Stimulated activated CD8-positive, alpha-beta memory T cell treated with anti-CD3 and anti-CD28 coated beads, Interleukin-12 subunit alpha, Interleukin-12 subunit beta, amount 100 ng/mL, for 1 hour (primary cell): ENCODE measurements around the gene SLC7A5.
"Not testable (repeated sequence)": the region's sequence is repeated elsewhere in the genome, so short reads cannot be mapped to it uniquely, and the experiment has no call there.

Experiments used
- DNase-seq: peaks from one replicate; pipeline ENCODE4 v3.0.0-alpha.2; 2020; ENCODE audit warnings: low read depth

The SLC7A5 gene

DNA sequence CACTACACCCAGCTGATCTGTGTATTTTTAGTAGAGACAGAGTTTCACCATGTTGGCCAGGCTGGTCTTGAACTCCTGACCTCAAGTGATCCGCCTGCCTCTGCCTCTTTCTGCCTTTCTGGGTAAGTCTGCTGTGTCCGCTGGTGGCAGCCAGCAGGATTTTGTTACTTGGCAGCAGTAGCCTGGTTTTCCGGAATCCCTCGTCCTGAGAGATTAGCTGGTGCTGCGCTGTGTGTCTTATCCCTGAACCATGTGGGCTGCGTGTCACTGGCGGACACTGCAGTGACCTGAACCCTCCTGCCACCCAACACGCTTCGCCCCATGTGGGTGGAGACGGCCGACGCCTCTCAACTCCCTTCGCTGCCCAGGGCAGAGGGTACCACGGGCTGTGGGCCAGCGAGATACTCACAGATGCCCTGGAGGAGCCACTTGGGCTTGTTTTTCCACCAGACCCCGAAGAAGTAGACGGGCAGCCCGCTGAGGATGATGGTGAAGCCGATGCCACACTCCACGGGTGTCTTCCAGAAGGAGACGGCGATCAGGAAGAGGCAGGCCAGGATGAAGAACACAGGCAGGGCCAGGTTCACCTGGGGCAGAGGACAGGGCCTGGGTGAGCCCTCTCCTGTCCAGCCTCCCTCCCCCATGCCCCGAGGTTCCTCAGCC is 35.2 kb downstream of the SLC7A5 start:
- no peak for DNase-seq

DNA sequence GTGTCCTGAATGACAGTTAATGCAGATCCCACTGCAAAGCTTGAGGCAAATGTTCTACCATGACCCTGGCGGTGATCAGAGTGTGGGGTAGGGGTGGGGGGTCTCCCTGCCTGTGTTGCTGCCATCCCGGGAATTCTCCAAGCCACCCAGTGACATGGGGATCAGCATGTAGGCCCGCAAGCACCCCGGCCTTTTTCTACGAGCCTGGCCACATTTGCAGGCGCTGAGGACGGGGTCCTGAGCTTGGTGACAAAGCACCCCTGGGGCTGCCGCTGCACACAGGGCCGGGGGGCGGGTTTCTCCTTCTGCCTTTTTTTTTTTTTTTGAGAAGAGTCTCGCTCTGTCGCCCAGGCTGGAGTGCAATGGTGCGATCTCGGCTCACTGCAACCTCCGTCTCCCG is 35.8 kb downstream of the SLC7A5 start:
- no peak for DNase-seq

DNA sequence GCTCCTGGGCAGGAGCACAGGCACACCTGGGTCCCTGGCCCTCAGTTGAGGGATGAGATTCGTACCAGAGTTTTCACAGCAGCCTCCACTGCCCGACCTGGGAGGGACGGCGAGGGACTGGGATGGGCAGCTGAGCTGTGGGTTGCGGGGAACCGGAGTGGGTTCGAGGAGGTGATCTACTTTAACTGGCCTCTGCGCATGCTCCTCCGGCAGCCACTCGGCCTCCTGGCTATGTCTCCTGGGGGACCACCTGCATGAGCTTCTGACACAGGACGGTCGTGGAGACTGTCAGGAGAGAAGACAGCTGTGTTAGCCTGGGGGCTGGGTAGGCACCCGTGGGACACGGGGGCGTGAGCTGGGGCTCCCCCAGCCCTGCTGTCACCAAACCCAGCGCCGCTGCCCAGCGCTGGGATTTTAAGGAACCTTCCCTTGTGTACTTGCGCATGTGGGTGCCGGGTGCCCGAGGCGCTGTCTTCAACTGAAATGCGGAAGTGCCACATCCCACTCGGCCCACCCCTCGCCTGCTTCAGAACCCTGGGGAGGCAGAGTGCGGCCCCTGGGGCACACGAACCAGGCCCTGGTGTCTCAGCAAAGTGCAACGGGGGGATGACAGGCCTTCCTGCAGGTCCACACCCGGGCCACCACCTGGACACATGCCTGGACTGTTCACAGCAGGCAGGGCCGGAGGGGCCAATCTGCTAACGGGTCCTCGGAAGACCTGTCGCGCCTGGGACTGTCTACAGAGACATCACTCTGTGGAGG is 36.4 kb downstream of the SLC7A5 start:
- DNase-seq, result no peak

DNA sequence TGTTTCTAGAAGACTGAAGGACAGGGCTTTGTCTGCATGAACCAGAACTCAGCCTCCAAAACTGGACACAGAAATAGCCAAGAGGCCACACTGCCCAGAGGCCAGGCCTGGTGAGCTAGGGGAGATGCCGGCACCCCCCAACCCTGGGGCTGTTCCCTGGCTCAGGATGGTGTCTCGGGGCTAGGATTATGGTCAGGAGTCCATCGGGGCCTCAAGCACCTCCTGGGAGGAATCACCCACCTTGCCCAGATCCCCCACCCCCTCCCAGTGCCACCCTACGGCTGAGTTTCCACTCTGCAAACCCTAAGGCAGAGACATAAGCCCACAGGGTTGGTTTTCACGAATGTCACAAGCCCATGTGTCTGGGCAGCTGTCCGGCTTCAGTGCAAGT is 37.2 kb downstream of the SLC7A5 start:
- no peak for DNase-seq

DNA sequence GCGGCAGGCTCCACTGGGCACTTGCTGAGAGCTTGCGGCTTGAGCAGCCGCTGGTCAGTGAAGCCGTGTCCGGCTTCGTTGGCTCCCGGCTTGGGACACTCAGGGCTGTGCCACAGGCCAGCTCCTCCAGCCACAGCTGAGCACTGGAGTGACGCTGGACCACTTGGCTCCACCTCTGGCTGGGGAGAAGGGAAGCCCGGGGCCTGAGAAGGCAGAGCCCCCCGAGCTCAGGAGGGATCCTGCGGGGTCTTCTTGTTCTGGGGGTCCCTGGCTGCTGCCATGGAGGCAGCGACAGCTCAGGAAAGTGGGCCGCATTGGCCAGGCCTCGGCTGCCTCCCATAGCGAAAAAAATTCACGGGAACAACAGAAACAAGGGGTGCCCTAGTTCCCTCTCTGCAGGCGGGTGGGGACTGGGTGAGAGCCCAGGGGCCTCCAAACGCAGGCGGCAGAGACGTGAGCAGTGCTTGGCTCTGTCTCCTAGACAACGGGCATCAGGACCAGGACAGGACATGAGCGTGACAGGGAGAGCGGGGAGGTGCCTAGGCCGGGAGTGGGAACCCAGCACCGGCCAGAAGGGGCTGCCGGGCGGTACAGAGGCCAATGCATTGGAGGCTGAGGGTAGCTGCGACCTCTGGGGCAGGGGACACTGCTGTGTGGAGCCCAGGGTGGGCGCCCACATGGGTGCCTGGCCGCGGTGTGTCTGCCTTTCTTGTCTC is 37.7 kb downstream of the SLC7A5 start:
- DNase-seq, result no peak

DNA sequence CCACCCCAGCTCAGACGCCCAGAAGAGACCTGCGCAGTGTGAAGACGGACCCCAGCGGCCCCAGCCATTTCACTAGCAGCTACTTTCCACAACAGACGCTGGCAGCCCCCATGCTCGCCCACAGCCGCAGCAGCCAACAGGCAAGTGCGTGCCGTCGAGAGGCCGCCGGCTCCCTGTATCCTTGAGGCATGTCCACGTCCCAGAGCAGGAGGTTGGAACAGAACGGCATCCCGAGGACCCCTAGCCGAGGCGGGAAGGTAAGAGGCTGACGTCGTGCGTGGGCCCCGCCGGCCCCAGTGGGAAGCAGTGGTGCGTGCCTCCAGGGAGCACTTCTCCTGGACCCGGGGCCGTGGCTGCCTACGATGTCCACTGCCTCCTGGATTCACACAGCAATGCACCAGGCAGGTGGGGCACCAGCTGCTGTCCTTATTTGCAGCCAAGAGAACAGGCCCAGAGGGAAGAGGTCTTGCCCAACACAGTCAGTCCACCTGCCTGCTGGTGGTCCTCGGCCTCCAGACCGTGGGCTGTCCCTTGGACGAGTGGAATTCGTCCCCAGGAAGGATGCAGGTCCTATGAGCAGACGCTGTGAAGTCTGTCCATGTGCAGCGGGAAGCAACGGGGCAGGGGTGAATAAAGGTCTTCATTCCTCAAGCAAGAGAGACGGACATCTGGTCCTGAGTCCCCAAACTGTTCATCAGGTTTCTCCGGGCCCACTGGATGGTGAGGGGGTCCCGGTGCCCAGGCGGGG is 38.5 kb downstream of the SLC7A5 start:
- no peak for DNase-seq

DNA sequence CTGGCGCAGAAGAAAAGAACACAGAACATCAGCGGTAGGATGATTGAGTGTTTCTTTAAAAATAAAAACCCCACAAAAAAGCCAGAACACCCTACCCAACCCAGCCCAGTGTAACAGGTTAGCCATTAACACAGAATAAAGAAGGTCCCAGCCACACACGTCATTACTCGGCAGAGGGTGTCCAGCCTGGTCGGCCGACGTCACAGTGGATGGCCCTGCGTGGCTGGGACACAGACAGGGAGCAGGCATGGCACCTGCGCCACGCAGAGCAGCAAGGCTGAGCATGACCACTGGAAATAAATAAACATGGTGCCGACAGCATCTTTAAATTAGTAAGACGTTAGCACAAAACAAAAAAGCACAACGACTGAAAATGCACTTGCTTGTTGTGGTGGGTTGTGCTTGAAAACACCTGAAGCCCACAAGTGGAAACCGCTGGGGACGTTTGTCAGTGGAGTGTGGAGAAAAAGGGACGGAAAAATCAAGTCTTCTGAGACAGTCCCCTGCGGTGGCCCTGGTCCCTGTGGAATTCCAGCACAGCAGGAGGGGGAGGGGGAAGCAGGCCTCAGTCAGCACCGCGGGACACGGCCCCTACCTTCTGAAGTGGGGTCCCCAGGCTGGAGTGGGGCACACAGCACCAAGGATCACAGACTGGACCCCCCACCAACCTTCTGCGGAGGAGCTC is 39.2 kb downstream of the SLC7A5 start:
- DNase-seq, result no peak

DNA sequence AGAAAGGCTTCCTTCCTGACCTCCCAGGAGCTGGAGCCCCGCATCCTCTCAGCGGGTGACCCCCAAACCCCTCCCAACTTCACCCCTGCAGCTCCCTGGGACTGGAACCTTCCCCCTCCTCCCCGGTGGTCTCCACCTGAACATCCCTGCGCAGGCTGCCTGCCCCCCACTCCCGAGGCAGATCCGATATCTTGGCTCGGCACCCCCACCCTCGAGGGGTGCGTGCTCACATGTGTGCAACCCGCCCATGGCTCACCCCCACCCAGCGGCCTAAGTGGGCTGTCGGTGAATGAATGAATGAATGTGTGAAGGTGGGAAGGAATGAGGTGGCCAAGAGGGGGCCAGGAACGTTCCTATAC is 39.7 kb downstream of the SLC7A5 start:
- DNase-seq, result no peak

- DNase-seq, result no peak
Observed at GRCh38 chr16:87828907-87829621, 40.2 kb downstream of the SLC7A5 start.

DNA sequence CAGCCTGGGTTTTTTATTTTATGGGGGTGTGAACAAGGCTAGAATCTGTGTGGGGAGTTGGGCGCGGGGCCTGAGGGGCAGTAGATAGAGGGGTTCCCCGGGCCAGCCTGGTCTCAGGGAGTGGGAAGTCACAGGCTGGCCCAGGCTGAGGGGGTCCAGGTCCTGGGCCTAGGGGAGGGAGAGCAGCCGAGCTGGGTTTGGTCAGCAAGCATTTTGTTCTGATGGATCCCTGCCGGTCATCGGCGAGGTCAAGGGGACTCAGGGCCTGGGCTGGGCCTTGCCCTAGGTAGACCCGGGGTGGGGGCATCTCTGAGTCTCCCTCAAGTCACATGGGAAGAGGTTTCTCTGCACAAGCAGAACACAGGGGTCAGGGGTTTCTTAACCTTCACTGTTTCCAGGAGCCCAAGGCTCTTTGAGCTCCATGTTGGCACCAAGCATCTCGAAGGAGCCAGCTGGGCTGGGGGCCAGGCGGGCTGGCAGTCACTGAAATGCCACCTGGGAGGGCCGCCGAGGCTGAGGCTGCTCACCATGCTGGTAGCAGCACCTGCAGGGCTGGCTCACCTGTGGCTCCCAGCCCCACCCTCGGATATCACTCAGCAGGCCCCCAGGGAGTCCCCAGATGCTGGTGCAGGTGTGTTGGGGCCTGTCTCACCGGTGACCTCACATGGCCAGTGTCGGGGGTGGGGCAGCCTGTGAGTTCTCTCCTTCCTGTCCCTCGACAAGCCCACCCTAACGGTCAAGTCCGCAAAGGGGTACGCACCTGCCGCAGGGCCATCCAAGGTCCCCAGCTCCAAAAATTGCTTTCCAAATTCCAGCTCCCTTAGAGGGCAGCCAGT is 41.0 kb downstream of the SLC7A5 start:
- DNase-seq, result no peak

- not testable (repeated sequence) for DNase-seq
Observed at GRCh38 chr16:87827588-87827915, 41.8 kb downstream of the SLC7A5 start.

- DNase-seq, result no peak
Observed at GRCh38 chr16:87826798-87827587, 42.3 kb downstream of the SLC7A5 start.

- not testable (repeated sequence) for DNase-seq
Observed at GRCh38 chr16:87826407-87826797, 42.9 kb downstream of the SLC7A5 start.

DNA sequence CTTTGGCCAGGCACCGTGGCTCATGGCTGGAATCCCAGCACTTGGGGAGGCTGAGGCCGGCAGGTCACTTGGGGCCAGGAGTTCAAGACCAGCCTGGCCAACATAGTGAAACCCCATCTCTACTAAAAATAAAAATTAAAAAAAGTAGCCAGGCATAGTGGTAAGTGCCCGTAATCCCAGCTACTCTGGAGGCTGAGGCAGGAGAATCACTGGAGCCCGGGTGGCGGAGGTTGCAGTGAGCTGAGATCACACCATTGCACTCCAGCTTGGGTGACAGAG is 43.5 kb downstream of the SLC7A5 start:
- DNase-seq, result not testable (repeated sequence)

- DNase-seq, result no peak
Observed at GRCh38 chr16:87824991-87825841, 44.1 kb downstream of the SLC7A5 start.

DNA sequence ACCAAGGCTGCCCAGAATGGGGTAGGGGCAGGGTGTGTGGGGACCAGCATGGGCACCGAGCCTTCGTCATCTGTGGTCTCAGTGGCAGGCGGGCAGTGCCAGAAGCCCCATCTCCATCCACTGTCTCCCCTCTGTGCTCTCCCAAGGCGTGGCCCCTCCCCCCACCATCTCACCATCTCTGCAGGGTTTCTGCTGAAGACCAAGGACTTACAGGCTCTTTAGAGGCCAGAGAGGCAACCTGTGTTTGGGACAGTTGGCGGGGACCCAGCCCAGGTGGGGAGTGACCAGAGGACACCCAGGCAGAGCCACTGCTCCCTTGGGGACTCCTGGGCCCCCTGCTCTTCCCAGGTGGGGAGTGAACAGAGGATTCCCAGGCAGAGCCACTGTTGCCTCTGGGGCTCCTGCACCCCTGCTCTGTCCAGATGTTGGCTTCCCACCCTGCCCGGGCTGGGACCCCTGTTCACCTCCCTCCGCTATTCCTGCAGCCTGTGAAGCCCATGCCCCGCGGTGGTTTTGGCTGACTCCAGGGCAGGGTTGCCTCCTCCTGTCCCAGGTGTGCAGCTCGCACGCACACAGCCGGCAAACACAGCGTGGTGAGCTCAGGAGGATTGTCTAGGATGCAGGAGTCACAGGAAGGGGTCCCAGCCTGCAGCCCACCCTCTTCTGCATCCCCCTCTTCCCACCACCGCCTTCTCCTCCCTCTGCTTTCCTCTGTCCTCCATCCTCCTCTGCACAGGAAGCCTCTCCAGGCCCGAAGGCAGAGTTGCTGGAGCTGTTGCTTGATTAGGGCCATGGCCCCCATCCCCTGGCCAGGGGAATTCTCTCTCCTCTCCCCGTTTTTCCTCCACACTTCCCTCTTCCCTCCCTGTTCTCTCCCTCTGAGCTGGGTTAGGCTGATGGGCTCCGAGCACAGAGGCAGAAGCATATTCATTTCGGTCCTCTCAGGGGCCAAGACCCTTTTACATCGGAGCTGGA is 45.0 kb downstream of the SLC7A5 start:
- DNase-seq, result no peak

GRCh38 chr16:87823181-87823929 is 46.0 kb downstream of the SLC7A5 start:
- DNase-seq, result no peak
